NCI-H2196 (cell line): ENCODE measurements around the gene XXYLT1.

Source experiments
- DNase-seq: peaks from one replicate; lab custom pipeline; 2025; ENCODE audit not compliant: unreplicated experiment; lab: John Stamatoyannopoulos, UW

XXYLT1 gene

DNA sequence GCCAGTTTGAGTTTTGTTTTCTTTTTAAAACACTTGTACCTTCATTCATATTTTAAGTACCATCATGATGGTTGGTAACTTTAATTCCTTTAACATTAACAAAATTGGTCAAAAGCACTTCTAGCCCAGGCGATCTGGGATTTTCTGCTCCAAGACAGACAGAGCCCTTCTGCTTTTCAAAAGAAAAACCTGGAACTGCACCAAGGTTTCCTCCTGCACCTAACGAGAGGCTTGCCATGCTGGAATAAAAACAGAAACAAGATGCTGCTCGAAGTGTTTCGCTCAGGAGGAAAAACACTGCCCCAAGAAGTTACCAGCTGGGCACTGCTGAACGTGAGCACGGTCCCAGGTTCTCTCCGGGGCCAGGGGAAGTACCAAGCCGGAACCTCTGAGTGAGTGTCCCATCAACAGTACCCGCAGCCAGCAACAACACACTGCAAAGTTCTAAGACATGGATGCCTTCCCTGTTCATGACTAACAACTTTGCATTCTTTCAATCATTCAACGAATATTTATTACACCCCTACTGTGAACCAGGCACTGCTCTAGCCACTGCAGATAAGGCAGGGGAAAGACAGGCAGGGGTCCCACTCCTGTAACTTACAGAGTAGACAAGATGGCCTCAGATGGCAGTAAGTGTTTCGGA, 98.8 kb downstream of the XXYLT1 start:
- DNase-seq, result no peak

DNA sequence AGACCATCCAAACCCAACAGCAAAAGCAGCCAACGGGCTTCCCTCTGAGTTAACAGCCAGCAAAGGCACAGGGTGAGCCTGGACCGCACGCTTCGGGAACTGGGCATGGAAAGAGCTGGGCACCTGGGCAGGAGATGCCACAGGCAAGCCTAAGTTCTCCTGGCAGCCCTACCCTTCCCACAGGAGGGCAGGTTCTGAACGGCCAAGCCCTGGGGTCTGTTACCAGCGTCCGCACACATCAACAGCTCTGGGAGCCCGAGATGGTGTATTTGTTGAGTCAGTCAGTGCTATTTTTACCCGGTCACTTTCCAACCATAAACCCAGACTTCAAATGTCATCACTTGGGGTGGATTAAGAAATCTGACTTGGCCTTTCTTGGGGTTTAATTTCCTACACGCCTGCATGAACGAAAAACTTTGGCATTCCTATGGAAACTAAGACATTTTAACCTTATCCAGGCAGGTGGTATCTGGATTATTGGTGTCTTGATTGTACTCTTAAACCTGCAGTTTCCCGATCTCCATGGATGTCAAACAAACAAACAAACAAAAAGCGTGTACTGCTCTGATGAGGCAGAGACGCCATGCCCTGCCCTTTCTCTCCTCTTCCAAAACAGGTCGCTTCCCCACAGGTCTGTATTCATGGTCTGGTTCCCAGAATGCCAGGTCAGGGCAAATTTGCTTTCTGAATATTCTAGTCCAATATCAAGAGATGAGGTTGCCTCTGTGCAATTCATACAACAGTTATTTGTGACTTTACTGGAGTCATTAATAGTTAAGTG, 99.7 kb downstream of the XXYLT1 start:
- no peak for DNase-seq

DNA sequence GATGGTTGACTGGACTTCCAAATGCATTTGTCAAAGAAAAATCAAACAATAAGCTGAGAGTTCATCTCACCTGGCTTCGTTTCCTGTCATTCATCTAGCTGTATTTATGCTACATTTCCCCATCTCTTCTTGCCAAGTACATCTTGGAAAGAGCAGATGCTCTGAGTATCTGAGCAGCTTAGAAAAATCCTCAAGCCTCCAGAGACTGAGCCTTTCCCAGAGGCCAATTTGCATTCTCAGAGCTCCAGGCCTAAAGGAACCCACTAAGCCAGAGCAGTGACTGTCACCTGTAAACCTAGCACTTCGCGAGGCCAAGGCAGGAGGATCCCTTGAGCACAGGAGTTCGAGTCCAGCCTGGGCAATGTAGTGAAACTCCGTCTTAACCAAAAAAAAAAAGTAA, 100.5 kb downstream of the XXYLT1 start:
- DNase-seq, result no peak

DNA sequence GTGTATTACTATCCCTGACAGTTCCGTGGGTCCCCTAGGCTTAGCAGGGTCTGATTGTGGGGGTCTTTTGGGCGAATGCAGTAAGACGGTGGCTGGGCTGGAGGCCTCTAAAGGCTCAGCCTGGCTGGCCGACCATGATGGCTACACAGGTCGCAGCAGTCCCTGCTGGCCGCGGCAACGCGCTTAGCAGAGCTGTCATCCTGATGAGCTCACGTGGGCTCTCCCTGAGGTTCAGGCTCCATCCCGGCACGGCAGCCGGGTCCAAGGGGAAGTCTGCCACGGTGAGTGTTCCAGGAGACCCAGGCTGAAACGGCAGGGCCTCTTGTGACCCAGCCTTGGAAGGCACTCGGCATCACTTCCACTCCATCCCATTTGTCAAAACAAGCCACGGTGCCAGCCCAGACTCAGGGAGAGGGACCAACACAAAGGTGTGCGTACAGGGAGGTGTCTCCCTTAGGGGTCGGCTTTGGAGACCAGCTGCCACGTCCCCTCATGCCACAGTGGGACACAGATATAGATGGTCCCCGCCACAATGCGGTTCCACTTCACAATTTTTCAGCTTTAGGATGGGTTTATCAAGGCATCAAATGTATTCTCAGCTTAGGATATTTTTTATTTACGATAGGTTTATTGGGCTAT, 101.8 kb downstream of the XXYLT1 start:
- DNase-seq, result no peak

DNA sequence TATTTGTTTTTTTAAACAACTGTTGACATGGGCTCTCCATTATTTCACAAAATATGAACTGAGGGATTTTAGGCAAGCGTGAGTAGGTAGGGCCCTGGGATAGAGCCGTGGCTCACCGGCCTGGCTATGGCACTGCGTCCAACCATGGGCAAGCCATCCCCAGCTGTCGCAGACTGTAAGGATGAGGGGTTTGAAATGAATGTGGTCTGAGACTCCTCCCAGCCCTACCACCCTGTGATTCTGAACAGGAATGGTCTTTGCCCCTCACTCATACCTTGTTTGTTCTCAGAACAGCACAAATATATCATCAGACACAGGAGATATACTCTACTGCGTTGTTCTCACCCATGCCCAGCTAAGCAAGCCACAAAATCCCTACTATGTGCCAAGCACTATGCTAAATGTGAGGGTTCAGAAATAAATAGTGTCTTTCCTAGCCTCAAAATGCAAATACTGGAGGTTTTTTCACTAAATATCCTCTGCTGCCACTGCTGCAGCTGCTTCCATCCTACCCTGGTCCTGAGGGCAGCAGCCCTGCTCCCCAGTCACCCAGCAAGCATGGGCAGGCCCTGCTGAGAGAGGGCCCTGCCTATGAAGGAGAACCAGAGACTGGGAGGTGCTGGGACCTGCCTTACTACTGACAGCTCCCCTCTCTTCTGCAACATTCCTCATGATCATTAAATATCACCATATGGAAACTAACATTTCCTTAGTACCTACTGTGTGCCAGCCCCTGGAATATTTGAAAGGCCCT, 102.8 kb downstream of the XXYLT1 start:
- DNase-seq, result no peak

DNA sequence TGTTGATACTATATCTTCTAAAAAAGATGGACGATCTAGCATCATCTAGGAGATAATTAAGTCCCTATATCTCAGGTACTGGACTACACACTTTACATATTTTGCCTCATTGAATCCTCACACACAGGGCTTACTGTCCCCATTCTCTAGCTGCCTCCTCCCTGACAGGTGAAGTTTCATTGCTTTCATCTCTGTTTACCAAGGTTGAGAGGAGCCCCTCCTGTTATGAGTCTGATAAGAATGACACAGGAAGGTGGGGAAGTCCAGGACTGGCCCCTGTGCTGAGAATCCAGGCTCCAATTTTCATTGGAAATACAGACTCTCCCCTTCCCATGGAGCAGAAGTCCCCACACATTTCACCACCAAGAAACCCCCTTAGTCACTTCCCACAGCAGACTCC, 105.2 kb downstream of the XXYLT1 start:
- no peak for DNase-seq

DNA sequence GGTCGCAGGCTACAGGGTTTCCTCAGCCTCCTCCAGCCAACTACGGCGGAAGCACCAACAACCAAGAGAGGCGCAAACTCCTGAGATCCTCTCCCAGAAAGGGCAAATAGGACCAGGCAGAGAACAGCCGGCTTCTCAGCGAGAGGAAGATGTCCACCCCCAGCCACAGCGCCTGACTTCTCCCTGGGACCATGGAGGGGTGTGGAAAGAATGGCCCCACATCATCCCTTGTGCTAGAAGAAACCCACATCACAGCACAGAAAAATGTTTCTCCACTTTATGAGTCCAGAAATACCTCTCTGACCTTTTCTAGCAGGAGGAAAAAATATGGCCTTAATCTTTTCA, 105.7 kb downstream of the XXYLT1 start:
- no peak for DNase-seq

DNA sequence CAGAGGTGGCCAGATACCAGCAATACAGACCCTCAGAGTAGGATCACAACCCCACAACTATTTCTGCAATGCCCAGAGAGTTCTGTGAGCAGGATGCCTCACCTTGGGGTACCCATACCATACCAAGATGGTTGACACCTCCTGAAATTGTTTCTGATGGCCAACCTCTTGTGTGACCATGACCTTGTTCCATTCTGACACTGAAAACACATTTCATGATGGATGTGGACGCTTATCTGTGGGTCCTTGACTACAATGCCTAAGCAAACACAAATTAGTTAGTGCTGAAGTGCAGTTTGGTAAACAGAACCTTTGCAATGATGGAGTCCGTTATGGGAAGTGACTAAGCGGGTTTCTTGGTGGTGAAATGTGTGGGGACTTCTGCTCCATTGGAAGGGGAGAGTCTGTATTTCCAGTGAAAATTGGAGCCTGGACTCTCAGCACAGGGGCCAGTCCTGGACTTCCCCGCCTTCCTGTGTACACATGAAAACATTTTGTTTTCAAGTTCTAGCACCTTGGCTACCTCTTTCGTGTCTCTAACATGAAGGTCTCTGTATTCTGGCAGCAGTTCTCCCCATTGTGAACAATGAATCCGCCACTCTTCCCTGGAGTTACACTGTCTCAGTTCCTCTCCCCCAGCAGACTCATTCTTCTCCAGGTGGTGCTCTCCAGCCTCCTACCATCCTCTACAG, 106.2 kb downstream of the XXYLT1 start:
- DNase-seq, result no peak

DNA sequence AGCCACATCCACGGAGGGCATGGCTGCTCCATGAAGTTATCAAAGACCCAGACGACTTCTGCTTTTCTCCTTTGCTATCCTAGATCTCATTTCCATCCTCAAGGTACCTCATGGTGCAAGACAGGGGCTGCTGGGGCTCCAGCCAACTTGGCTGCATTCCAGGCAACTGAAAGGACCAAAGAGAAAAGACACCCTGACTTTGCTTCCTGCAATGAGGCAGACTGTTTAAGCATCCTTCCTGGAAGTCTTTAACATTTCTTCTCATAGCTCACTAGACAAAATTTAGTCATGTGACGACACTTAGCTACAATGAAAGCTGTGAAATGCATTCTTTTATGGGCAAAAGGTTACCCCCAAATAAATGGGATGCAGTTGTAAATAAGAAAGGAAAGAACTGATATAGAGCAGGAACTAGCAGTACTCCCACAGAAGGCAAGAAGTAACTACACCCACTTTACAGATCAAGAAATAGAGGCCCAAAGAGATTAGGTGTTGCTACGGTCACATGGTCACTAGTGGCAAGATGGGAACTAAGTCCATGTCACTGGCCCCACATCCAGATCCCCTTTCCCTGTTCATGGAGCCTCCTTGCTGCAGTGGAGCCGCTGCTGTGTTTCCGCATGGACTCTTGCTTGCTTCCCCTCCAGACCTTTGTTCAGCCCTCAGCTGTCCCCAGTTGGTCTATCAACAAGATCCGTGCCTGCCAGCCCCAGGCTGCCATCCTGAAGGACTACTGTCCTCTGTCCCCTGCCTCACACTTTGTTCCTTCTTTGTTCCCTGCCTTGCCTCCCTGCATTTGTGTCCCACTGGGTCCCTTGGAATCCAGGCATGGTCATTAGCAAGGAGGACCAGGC, 107.0 kb downstream of the XXYLT1 start:
- no peak for DNase-seq

DNA sequence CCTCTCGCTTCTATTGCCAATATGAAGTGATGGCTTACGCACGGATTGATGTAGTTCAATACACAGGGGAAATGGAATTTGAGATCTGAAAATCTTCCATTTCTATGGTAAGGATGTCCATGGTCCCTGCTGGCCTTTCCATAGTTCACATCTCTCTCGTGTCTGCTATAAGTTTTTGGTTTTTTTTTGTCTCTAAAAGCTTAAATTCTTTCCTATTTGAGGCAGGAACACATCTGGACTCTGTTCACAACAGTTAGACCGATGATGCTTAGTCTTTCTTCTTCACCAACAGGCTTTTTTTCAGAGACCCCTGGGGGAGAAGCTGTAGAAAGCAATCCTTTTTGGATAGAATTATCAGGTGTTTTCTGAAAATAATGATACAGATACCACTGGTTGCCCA, 108.1 kb downstream of the XXYLT1 start:
- no peak for DNase-seq

DNA sequence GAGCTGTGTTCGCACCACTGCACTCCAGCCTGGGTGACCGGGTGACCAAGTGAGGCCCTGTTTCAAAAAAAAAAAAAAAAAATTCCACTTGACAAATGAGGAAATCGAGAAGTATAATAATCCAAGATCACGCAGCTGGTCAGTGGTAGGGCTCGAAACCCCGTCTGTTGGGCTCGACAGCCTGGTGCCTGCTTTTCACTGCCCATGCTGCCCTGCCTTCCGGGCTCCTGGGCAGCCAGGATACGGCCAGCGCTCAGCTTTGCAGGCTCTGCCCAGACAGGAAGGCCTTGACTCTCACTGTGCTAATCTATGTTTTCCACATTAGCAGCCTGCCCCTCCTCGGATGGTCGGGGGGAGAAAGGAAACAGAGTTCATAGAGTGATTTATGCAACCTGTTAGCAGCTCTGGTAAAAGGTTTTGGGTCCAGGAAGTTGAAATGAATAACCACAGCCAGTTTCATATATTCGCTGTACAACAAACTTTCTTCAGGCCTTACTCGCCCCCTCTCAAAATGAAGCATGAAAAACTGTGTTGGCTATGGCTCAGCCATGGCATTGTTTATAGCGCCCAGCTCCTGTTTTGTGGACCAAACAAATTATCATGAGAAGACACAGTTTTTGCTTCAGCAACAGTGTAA, 108.8 kb downstream of the XXYLT1 start:
- no peak for DNase-seq

DNA sequence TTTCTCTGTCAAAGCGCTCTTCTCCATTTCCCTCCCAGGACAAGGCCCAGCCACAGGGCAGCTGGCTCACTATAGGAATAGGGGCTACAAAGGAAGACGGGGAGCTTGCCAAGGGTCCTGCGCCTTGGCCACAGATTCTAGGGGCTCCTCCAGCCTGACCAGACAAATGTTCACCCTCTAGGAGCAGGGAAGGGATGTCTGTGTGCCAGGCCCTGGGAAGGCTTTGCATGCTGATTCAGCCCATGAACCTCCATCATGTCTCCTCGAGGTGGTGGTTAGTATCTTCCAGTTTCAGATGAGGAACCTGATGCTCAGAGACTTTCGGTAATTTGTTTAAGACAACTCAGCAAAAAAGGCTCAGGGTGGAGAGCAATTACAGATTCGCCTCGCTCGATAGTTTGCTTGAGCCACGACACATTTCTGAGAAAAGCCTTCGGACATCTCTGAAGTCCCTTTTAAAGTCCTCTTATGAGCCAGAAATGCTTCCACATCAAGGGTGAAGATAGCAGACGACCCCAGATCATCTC, 110.0 kb downstream of the XXYLT1 start:
- DNase-seq, result no peak

DNA sequence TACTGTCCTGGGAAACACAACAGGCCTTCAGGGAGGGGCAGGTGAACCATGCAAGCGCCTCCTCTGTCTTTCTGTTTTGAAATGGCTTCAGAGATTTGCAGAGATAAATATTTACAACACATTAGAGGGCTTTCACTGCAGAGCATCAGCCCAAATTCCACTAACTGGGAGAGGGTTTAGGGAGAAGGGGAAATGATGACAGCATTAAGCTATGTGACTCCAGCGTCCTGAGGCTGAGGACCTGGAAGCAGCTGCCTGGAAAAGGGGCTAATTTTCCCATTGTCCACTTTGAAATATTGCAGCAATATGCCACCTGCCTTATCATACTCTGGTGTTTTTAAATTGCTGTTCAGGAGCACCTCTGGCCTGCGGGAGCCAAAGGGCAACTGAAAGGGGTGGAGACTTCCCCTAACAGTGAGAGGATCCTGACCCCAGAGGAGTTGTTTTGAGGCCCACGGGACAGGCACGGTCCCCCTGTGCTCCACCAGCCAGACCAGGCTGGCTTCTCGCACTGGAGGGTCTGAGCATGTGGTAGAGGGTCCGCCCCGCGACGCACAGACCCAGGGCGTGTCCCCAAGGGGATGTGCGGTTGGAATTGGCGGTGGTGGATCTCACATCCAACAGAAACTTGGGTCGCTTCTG, 110.6 kb downstream of the XXYLT1 start:
- no peak for DNase-seq

DNA sequence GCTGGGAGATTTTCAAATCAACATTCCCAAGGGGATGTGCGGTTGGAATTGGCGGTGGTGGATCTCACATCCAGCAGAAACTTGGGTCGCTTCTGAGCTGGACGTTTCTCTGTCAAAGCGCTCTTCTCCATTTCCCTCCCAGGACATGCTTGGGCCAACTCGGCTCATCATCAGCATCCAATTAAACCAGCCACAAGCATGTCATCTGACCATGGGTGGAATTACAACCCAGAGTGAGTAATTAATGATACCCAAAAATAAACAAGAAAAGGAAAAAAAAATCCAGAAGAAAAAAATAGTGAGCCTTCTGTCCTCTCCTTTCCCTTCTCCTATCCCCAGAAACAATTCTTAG, 111.2 kb downstream of the XXYLT1 start:
- no peak for DNase-seq

DNA sequence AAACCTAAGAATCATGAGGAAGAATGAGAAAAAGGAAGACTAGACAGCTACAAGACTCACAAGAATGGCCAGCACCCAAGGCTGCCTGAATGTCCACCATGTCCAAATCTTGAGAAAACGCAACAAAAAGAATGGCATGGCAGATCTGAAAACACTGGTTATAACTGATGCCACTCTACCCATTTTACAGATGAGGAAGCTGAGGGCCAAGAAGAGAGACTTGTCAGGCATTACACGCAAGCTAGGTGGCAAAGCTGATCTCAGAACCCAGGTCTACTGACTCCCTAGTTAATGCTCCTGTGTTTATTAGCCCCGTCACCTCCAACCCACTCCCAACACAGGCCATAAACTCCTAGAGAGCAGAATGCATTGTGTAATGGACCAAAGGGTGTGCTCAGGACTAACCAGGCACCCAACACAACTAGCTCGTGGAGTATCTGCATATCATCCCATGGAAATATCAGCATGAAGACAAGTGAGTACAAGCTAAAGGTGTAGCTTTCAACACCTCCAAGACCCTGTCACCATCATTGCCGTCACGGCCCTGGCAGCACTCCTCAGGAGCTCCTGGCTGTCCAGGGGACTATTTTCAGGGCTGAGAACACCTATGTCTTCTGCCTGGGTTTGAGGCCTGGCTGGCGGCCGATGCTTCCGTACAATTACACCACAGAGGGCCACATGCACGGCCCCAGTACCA, 111.7 kb downstream of the XXYLT1 start:
- no peak for DNase-seq

DNA sequence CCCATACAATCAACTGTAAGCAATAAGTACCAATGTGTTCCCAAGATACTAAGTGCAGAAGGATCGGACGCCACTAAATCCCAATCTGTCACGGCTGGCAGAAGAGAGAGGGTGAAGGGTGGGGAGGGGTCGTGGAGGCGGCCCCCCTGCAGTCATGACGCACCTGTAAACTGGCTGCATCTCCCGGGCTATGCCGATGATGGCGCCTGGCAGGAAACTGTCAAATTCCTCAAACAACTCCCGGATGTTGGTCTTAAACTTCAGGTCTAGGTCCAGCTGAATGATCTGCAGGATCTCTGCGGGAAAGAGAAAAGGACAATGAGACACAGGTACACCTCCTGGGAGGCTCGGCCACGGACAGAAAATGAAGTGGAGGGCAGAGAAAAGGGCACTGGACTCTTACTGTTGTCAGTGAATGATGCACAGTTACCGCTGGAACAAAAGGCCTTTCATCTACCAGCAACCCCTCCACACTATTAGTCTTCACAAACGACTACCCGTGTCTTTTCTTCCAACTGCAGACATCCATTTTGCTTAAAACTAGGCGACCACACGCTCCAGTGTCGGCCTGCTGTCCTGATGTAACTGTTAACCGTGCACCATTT, 114.6 kb downstream of the XXYLT1 start:
- DNase-seq, result no peak

DNA sequence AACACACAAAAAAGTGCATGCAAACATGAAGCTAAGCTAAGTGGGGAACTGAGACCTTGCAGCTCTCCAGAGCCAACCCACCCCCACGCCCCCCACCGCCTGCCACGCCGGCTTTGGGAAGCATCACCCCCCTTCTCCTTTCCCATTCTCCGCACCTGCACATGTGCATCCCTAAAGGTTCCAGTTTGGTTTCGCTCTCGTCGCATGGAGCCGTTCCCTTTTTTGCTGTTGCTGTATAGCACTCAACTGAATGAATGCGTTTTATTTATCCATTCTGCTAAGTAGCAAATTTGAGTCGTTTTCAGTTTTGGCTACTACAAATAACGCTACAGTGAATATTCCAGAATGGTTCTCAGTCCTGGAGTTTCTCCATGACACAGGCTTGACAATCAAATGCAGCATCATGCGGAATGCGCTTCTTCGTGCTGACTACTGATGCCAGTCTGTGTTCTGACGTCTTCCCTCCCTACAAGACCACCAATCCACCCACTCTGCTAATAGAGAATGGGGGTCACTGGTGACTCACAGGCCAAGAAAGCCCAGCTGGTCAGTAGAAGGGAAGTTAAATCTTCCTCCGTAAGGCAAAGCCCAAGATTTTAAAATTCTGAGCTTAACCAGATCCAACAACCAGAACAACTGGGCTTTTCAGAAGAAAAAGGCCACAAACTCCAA, 115.3 kb downstream of the XXYLT1 start:
- DNase-seq, result no peak
